Liver (tissue), 9 donors: ENCODE measurements around the gene TLE3. TPM values are rescaled to one million over a fixed set of nuclear protein-coding genes. Genes with fewer than 3 reads are reported as not detected.
A peak's percentile ranks its signal among the peaks of the same experiment; 100 is the strongest.

ENCODE experiments used
- DNase-seq: peaks from one replicate; pipeline ENCODE4 v3.0.0-alpha.2; 2017; ENCODE audit warnings: low spot score
- H3K27ac ChIP-seq, 2 donors: one replicate each; pipeline ENCODE4 v1.7.0; 2013; ENCODE audit warnings: inconsistent platforms in 2 of 2, low read length in 2 of 2, control low read depth in 1 of 2, low read depth in 1 of 2, mild to moderate bottlenecking in 1 of 2
- H3K27me3 ChIP-seq, 4 donors: one replicate each; pipeline versions ENCODE4 v1.6.1 to v1.7.0; 2013; ENCODE audit warnings: low read length in 3 of 4, inconsistent platforms in 1 of 4, mild to moderate bottlenecking in 1 of 4, moderate library complexity in 1 of 4; ENCODE audit not compliant: control insufficient read depth in 4 of 4, insufficient read depth in 4 of 4
- H3K36me3 ChIP-seq, 4 donors: one replicate each; pipeline versions ENCODE4 v1.6.1 to v1.7.0; 2013; ENCODE audit warnings: low read length in 3 of 4, mild to moderate bottlenecking in 3 of 4, low read depth in 1 of 4, moderate library complexity in 1 of 4; ENCODE audit not compliant: control insufficient read depth in 4 of 4, insufficient read depth in 3 of 4
- H3K4me1 ChIP-seq, 4 donors: one replicate each; pipeline versions ENCODE4 v1.6.1 to v1.7.0; 2013; ENCODE audit warnings: low read length in 3 of 4, mild to moderate bottlenecking in 3 of 4, moderate library complexity in 1 of 4; ENCODE audit not compliant: control insufficient read depth in 4 of 4, insufficient read depth in 4 of 4
- H3K4me3 ChIP-seq, 3 donors: one replicate each; pipeline versions ENCODE4 v1.6.1 to v1.7.0; 2013; ENCODE audit warnings: low read length in 3 of 3, control low read depth in 1 of 3, low read depth in 1 of 3, mild to moderate bottlenecking in 1 of 3
- H3K9ac ChIP-seq, 2 donors: one replicate each; pipeline ENCODE4 v1.7.0; 2013; ENCODE audit warnings: low read length in 2 of 2, mild to moderate bottlenecking in 2 of 2, moderate library complexity in 2 of 2, control low read depth in 1 of 2, low read depth in 1 of 2
- H3K9me3 ChIP-seq, 4 donors: one replicate each; pipeline versions ENCODE4 v1.6.1 to v1.7.0; 2013; ENCODE audit warnings: low read length in 3 of 4; ENCODE audit not compliant: control insufficient read depth in 4 of 4
- EGR1 ChIP-seq, 2 donors: IDR thresholded peaks; 2 replicates each; pipeline ENCODE4 v1.6.1; 2016 to 2018; ENCODE audit warnings: antibody characterized with exemption in 2 of 2, low read depth in 2 of 2
- FOXA1 ChIP-seq: IDR thresholded peaks from 2 replicates; pipeline ENCODE4 v1.6.1; 2016; ENCODE audit warnings: antibody characterized with exemption
- FOXA2 ChIP-seq: IDR thresholded peaks from 2 replicates; pipeline ENCODE4 v1.6.1; 2016; ENCODE audit warnings: antibody characterized with exemption
- GABPA ChIP-seq, 2 donors: IDR thresholded peaks in 1 of 2; conservative IDR thresholded peaks in 1 of 2; 2 replicates each; pipeline ENCODE4 v1.6.1; 2016; ENCODE audit warnings: antibody characterized with exemption in 2 of 2, mild to moderate bottlenecking in 1 of 2, moderate library complexity in 1 of 2
- HNF4A ChIP-seq, 2 donors: conservative IDR thresholded peaks; 2 replicates each; pipeline ENCODE4 v1.6.1; 2016; ENCODE audit warnings: antibody characterized with exemption in 2 of 2, mild to moderate bottlenecking in 2 of 2
- HNF4G ChIP-seq: IDR thresholded peaks from 2 replicates; pipeline ENCODE4 v1.6.1; 2016; ENCODE audit warnings: antibody characterized with exemption
- JUND ChIP-seq, 2 donors: IDR thresholded peaks; 2 replicates each; pipeline ENCODE4 v1.6.1; 2016; ENCODE audit warnings: antibody characterized with exemption in 2 of 2
- NR2F2 ChIP-seq: IDR thresholded peaks from 2 replicates; pipeline ENCODE4 v1.6.1; 2016; ENCODE audit warnings: antibody characterized with exemption
- RAD21 ChIP-seq, 2 donors: IDR thresholded peaks; 2 replicates each; pipeline ENCODE4 v1.6.1; 2016; ENCODE audit warnings: antibody characterized with exemption in 2 of 2, mild to moderate bottlenecking in 2 of 2
- RXRA ChIP-seq, 2 donors: IDR thresholded peaks; 2 replicates each; pipeline ENCODE4 v1.6.1; 2017 to 2018; ENCODE audit warnings: antibody characterized with exemption in 2 of 2, mild to moderate bottlenecking in 1 of 2
- SP1 ChIP-seq: IDR thresholded peaks from 2 replicates; pipeline ENCODE4 v1.6.1; 2018; ENCODE audit warnings: antibody characterized with exemption, mild to moderate bottlenecking
- TAF1 ChIP-seq: conservative IDR thresholded peaks from 2 replicates; pipeline ENCODE4 v1.6.1; 2016; ENCODE audit warnings: antibody characterized with exemption, mild to moderate bottlenecking
- YY1 ChIP-seq: IDR thresholded peaks from 2 replicates; pipeline ENCODE4 v1.6.1; 2016; ENCODE audit warnings: antibody characterized with exemption, mild to moderate bottlenecking
- ZBTB33 ChIP-seq: IDR thresholded peaks from 2 replicates; pipeline ENCODE4 v1.6.1; 2016; ENCODE audit warnings: antibody characterized with exemption
- WGBS: extraction: QIAGEN DNeasy Blood & Tissue Kit; methylation state at CpG from one replicate; pipeline ENCODE4 v1.1.7; 2013; 5-methylcytosine and 5-hydroxymethylcytosine counted together
- polyA plus RNA-seq, 2 donors: library from polyadenylated mRNA; stranded (reverse) in 1 of 2; unstranded in 1 of 2; fragments of 200-250 nt in 1 of 2; fragments of >200 nt in 1 of 2; fragmentation: Nextera tagmentation in 1 of 2; extraction: Ambion mirVana in 1 of 2; gene quantifications; one replicate each; pipeline versions ENCODE4 v1.2.1 to v1.2.3, GENCODE V29; 2013 to 2015
- total RNA-seq, 2 donors: library from RNA; depleted of rRNA; stranded (reverse); fragments of >200 nt; gene quantifications; one replicate each; pipeline ENCODE4 v1.2.3, GENCODE V29; 2014
- TF ChIP-seq, protein P1 (sequence below): IDR thresholded peaks from 2 replicates; pipeline ENCODE4 v1.6.1; 2016; ENCODE audit warnings: antibody characterized with exemption
- TF ChIP-seq, protein P2 (sequence below): fragments of 150-350 bp; IDR thresholded peaks from 2 replicates; pipeline ENCODE4 v1.5.1; 2017; ENCODE audit warnings: improper control_type of control experiment, low read depth, low read length; ENCODE audit not compliant: missing input control
- TF ChIP-seq, protein P3 (sequence below): IDR thresholded peaks from 2 replicates; pipeline ENCODE4 v1.6.1; 2016; ENCODE audit warnings: antibody characterized with exemption
- donor health status: healthy.
- donor health status: healthy.
- donor health status: healthy.
- donor health status: healthy.
- donor health status: healthy.

Gene TLE3
- total and polyA plus RNA-seq, 4 donors: 1.2 to 13.7 (median 8.5) TPM

DNA sequence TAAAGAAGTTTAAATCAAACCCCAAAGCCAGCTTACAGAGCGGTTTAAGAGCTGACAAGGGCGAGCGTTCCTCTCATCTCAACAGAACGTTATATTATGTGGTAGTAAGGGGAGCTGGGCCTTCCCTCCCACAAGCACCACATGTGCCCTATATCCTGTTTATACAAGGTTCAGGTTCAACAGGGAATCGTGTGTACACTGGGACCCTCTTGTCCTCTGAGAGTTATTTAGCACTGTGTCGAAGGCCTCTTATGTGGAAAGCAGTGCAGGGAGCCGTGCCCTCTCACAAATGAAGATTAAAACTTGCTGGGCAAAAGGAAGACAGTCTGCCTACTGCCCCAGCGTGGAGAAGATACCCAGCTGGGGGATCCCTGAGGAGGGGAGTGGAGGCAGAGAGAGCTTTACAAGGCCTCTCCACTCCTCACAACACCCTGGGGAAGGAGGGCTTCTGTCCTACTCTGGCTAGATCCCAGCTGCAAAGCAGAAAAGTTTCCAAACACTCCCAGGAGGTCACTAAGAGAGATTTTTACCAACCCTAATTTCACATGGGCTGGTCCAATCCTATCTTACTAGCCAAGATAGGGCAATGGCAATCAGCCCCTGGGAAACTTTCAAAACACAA lies 2.9 kb downstream of the TLE3 start (continued):
- TF ChIP-seq, protein P1, sequence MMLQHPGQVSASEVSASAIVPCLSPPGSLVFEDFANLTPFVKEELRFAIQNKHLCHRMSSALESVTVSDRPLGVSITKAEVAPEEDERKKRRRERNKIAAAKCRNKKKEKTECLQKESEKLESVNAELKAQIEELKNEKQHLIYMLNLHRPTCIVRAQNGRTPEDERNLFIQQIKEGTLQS: no peak
- TF ChIP-seq NR2F2: no peak
- TF ChIP-seq RXRA (IDR thresholded peaks at IDR 0.05): no peak

- H3K27me3 ChIP-seq: no peaks in the 10 kb centered on the region
- H3K9me3 ChIP-seq: no peaks in the 10 kb centered on the region
- no peak overlapping the region for H3K4me3 ChIP-seq
- peaks cover 22 to 60% (median 43%) of the 10 kb centered on the region in 4 donors for H3K4me1 ChIP-seq
- DNase-seq: no peak
- H3K36me3 ChIP-seq: peaks cover 0 to 10% (median 5%) of the 10 kb centered on the region in 4 donors
- no peak overlapping the region for H3K9ac ChIP-seq
- TF ChIP-seq EGR1 (IDR thresholded peaks at IDR 0.05; ENCODE audit: low read depth in 2 of 2): no peak
- peak; percentile 23 for TF ChIP-seq YY1
- TF ChIP-seq RXRA (IDR thresholded peaks at IDR 0.05): peak in 1 of 2 donors; percentile 54
- peak in 1 of 2 donors; percentile 22 for TF ChIP-seq HNF4A (conservative IDR thresholded peaks at IDR 0.05)
- peak; percentile 27 to 39 for TF ChIP-seq RAD21 (IDR thresholded peaks at IDR 0.05)
- no peak for TF ChIP-seq FOXA1
- WGBS: 51% methylated on average over 11 of the region's 11 CpGs
- H3K27ac ChIP-seq: no peak overlapping the region
Measured at GRCh38 chr15:70093481-70094319, 4.0 kb downstream of the TLE3 start.

GRCh38 chr15:70093070-70093469 lies 4.6 kb downstream of the TLE3 start:
- Histone ChIP-seq H3K9me3 (no peaks in the 10 kb centered on the region), H3K4me1 (peaks cover 22 to 54% (median 38%) of the 10 kb centered on the region in 4 donors), H3K27ac (no peak overlapping the region), H3K9ac (no peak overlapping the region), H3K36me3 (peaks cover 0 to 10% (median 5%) of the 10 kb centered on the region in 4 donors), H3K27me3 (no peaks in the 10 kb centered on the region), H3K4me3 (no peak overlapping the region)
- 68% methylated on average over 3 of the region's 3 CpGs for WGBS
- TF ChIP-seq FOXA1 (no peak), SP1 (no peak), RAD21 (IDR thresholded peaks at IDR 0.05) (no peak), YY1 (no peak), NR2F2 (no peak), JUND (IDR thresholded peaks at IDR 0.05) (no peak), TAF1 (no peak), EGR1 (IDR thresholded peaks at IDR 0.05; ENCODE audit: low read depth in 2 of 2) (no peak), RXRA (IDR thresholded peaks at IDR 0.05) (no peak), HNF4G (no peak), ZBTB33 (no peak), HNF4A (conservative IDR thresholded peaks at IDR 0.05) (no peak), GABPA (IDR thresholded peaks at IDR 0.05 in 1 of 2, conservative IDR thresholded peaks at IDR 0.05 in 1 of 2) (no peak), FOXA2 (no peak)
- TF ChIP-seq, protein P2, sequence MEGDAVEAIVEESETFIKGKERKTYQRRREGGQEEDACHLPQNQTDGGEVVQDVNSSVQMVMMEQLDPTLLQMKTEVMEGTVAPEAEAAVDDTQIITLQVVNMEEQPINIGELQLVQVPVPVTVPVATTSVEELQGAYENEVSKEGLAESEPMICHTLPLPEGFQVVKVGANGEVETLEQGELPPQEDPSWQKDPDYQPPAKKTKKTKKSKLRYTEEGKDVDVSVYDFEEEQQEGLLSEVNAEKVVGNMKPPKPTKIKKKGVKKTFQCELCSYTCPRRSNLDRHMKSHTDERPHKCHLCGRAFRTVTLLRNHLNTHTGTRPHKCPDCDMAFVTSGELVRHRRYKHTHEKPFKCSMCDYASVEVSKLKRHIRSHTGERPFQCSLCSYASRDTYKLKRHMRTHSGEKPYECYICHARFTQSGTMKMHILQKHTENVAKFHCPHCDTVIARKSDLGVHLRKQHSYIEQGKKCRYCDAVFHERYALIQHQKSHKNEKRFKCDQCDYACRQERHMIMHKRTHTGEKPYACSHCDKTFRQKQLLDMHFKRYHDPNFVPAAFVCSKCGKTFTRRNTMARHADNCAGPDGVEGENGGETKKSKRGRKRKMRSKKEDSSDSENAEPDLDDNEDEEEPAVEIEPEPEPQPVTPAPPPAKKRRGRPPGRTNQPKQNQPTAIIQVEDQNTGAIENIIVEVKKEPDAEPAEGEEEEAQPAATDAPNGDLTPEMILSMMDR: no peak
- TF ChIP-seq, protein P3, sequence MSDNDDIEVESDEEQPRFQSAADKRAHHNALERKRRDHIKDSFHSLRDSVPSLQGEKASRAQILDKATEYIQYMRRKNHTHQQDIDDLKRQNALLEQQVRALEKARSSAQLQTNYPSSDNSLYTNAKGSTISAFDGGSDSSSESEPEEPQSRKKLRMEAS: no peak
- TF ChIP-seq, protein P1: no peak
- no peak for DNase-seq
